Neutrophil (primary cell): ENCODE measurements around the gene GABRA5.

Experiments
- H3K27ac ChIP-seq: fragments of 200-600 bp; sonication (generic); 2 replicates; pipeline ENCODE4 v1.5.1; 2016; ENCODE audit warnings: mild to moderate bottlenecking, moderate library complexity
- H3K27me3 ChIP-seq: fragments of 200-600 bp; sonication (generic); 2 replicates; pipeline ENCODE4 v1.6.0; 2016; ENCODE audit warnings: mild to moderate bottlenecking
- H3K36me3 ChIP-seq: fragments of 200-600 bp; sonication (generic); 2 replicates; pipeline ENCODE4 v1.5.1; 2017
- H3K4me1 ChIP-seq, 2 experiments: fragments of 200-600 bp in 1 of 2; sonication (generic) in 1 of 2; 1 replicate in 1 of 2; 2 replicates in 1 of 2; pipeline versions ENCODE4 v1.5.1 to v1.6.1; 2013 to 2016; ENCODE audit warnings: low read depth in 1 of 2, low read length in 1 of 2, mild to moderate bottlenecking in 1 of 2, moderate library complexity in 1 of 2; ENCODE audit not compliant: control insufficient read depth in 1 of 2, insufficient read depth in 1 of 2
- H3K4me3 ChIP-seq, 2 experiments: fragments of 200-600 bp in 1 of 2; sonication (generic) in 1 of 2; 1 replicate in 1 of 2; 2 replicates in 1 of 2; pipeline ENCODE4 v1.5.1; 2013 to 2016; ENCODE audit warnings: low read depth in 1 of 2, low read length in 1 of 2, mild to moderate bottlenecking in 1 of 2, moderate library complexity in 1 of 2
- H3K9me3 ChIP-seq: fragments of 200-600 bp; sonication (generic); 2 replicates; pipeline ENCODE4 v1.5.1; 2016
- CTCF ChIP-seq: fragments of 200-600 bp; sonication (generic); IDR thresholded peaks from 2 replicates; pipeline ENCODE4 v1.5.1; 2016; ENCODE audit warnings: antibody characterized with exemption

The GABRA5 gene

DNA sequence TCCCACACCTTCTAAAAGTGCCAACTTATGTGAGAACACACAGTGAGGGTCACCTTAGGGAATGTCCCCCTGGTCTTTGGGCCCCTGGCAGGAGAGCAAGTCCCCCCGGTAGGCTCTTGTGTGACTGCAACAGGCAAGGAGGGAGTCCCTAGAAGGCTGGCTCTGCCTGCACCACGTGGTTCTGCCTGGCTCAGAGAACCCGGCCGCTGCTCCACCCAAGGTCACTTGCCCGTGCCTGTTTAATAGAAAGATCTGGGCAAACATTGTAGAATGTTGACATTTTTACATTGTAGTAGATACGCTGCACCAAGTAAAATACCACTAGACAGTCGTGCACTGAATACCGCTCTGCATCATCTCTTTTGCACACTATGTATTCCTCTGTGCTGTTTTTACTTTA, 21.9 kb downstream of the GABRA5 start:
- no peaks in the 10 kb centered on the region for H3K4me1 ChIP-seq
- TF ChIP-seq CTCF = no peak

DNA sequence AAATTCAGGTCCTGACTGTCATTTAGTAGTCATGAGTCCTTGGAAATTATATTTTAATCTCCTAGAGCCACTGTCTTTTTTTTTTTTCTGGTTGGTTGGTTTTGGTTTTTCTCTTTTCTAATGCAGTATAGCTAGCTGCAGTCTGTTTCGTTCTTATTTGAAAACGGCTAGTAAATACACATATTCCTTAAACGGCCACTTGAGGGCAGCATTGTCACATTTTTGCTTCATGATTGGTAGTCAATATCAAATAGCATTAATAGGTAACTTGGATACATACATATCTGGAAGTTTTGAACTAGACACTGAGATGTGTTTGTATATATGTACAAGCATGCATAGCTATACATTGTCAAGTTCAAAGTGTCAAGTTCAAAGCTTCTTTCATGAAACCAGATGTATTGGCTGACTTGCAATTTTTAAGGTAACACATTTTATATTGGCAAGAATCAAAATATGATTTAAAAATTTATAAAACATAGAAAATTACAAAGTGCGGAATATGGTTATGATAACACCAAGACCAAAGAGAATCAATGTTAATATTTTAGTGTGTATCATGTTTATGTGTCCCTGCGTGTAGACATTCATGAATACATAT, 22.5 kb downstream of the GABRA5 start:
- peak; percentile 15 for TF ChIP-seq CTCF
- Histone ChIP-seq H3K36me3 (no peaks in the 10 kb centered on the region), H3K4me3 (no peak overlapping the region), H3K27ac (no peak overlapping the region), H3K4me1 (no peaks in the 10 kb centered on the region), H3K27me3 (peaks cover 29% of the 10 kb centered on the region), H3K9me3 (no peaks in the 10 kb centered on the region)

More for the DNA sequence above, 21.9 kb downstream of the GABRA5 start:
- H3K4me3 ChIP-seq = no peak overlapping the region
- no peaks in the 10 kb centered on the region for H3K36me3 ChIP-seq
- peaks cover 26% of the 10 kb centered on the region for H3K27me3 ChIP-seq
- H3K27ac ChIP-seq = no peak overlapping the region
- no peaks in the 10 kb centered on the region for H3K9me3 ChIP-seq

- no peak overlapping the region for H3K27ac ChIP-seq
- no peaks in the 10 kb centered on the region for H3K36me3 ChIP-seq
- TF ChIP-seq CTCF = no peak
- no peaks in the 10 kb centered on the region for H3K4me1 ChIP-seq
- H3K9me3 ChIP-seq = no peaks in the 10 kb centered on the region
- H3K4me3 ChIP-seq = no peak overlapping the region
- H3K27me3 ChIP-seq = peaks cover 29% of the 10 kb centered on the region
These were observed 23.6 kb downstream of the GABRA5 start for GRCh38 chr15:26890451-26890850.

DNA sequence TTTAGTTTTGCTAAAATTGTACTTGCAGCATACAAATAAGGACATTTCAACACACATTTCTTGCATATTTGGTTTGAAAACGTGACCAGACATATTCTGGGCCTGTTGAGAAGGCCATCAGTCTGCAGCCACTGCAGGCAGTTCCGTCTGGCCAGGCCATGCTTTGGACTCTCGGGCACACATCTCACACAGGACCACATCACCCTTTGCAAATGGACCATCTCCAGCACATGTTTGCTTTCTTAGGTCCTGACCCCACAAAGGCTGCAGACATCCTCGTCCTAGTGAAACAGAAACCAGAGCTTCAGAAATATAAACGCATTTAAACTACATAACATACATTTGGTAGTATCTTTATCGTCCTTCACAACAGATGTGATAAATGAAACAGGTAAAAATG, 24.1 kb downstream of the GABRA5 start:
- no peaks in the 10 kb centered on the region for H3K36me3 ChIP-seq
- H3K4me3 ChIP-seq = no peak overlapping the region
- no peak overlapping the region for H3K27ac ChIP-seq
- no peaks in the 10 kb centered on the region for H3K4me1 ChIP-seq
- no peak for TF ChIP-seq CTCF
- peaks cover 29% of the 10 kb centered on the region for H3K27me3 ChIP-seq
- H3K9me3 ChIP-seq = no peaks in the 10 kb centered on the region

DNA sequence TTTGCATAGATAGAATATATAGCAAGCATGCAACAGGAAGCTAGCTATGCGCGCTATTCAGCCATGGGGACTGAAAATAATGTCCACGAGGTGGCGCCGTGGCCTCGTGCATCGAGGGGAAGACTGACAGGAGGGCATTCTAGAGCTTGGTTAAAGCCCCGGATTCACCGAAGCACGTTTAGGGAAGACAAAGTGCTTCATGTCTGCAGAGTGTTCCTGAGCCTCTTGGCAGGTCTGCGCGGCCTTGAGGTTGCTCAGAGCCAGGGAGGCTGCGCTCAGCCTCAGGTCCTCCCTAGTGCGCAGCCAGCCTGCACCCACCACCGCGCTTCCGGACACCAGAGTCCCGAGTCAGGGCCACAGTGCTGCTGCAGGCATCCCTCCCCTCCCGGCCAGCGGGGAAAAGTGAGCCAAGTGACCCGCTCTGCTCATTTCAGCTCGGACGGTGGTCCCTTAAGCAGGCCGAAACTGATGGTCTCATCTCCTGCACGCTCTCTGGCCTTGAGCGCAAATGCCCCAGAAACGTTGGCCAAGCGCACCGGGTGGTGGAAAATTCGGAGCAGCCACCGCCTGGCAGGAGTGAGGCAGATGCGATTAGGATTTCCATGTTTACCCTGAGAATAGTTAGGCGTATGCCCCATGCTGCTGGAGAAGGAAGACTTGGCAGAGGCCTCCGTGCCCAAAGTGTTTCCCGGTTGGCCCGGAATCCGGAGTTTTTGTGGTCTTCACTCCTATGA, 24.8 kb downstream of the GABRA5 start:
- peaks cover 29% of the 10 kb centered on the region for H3K27me3 ChIP-seq
- H3K4me1 ChIP-seq = no peaks in the 10 kb centered on the region
- no peaks in the 10 kb centered on the region for H3K36me3 ChIP-seq
- no peak for TF ChIP-seq CTCF
- H3K9me3 ChIP-seq = no peaks in the 10 kb centered on the region
- no peak overlapping the region for H3K27ac ChIP-seq
- H3K4me3 ChIP-seq = no peak overlapping the region
